Muscle of leg (tissue), 11 donors: ENCODE measurements around the gene TMEM63A. TPM values are rescaled to one million over a fixed set of nuclear protein-coding genes. Genes with fewer than 3 reads are reported as not detected.

Source experiments
- DNase-seq: peaks from one replicate; pipeline ENCODE4 v3.0.0; 2013
- H3K27ac ChIP-seq: one replicate; pipeline ENCODE4 v1.5.1; 2013; ENCODE audit warnings: mild to moderate bottlenecking, low read length, control low read depth
- H3K27me3 ChIP-seq: one replicate; pipeline ENCODE4 v1.6.1; 2013; ENCODE audit warnings: low read length; ENCODE audit not compliant: control insufficient read depth, insufficient read depth
- H3K36me3 ChIP-seq: one replicate; pipeline ENCODE4 v1.6.1; 2013; ENCODE audit warnings: low read length; ENCODE audit not compliant: control insufficient read depth, insufficient read depth
- H3K4me1 ChIP-seq: one replicate; pipeline ENCODE4 v1.6.1; 2013; ENCODE audit warnings: low read length; ENCODE audit not compliant: control insufficient read depth, insufficient read depth
- H3K4me3 ChIP-seq: one replicate; pipeline ENCODE4 v1.5.1; 2013; ENCODE audit warnings: low read length, control low read depth
- H3K9me3 ChIP-seq: replicated peaks from 2 replicates; pipeline ENCODE4 v1.6.1; 2013; ENCODE audit warnings: low read depth, low read length; ENCODE audit not compliant: control insufficient read depth
- WGBS: methylation state at CpG from one replicate; pipeline ENCODE4 v1.1.5; 2013; ENCODE audit warnings: missing lambda C conversion rate; ENCODE audit not compliant: insufficient coverage; 5-methylcytosine and 5-hydroxymethylcytosine counted together
- polyA plus RNA-seq, 8 donors: library from polyadenylated mRNA; unstranded; fragments of 120-200 nt; gene quantifications; one replicate each; pipeline versions ENCODE4 v1.2.1 to v1.2.3, GENCODE V29; 2013; ENCODE audit warnings: inconsistent platforms in 1 of 8, low replicate concordance in 1 of 8; ENCODE audit not compliant: insufficient read length in 8 of 8, insufficient read depth in 1 of 8
- total RNA-seq: library from RNA; stranded (reverse); fragments of 120-200 nt; gene quantifications from one replicate; pipeline ENCODE4 v1.2.4, GENCODE V29; 2013

The TMEM63A gene
- total and polyA plus RNA-seq, 9 donors, result 14.3 to 31.9 (median 21.3) TPM

DNA sequence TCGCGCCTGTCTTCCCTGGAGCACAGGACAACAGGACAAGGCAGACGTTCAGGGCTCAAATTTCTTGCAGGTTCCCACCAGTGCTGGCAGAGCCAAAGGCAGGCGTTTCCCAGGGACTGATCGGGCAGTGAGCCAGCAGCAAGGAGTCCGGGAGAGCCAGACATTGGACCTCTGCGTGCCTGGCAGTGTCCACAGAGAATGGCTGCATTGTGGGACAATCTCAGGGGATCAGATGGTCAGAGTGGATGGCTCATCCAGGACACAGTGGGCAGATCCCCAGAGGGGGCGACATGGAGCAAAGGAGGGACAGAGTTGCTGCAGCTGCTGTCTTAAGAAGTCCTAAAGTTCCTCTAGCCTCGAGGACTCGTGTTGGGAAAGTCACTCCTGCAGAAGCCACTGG is 4.6 kb downstream of the TMEM63A start:
- no peaks in the 10 kb centered on the region for H3K27me3 ChIP-seq
- H3K27ac ChIP-seq, result peak overlapping the region; percentile 50
- WGBS, result 29% methylated on average over 10 of the region's 10 CpGs
- H3K4me3 ChIP-seq, result no peak overlapping the region
- H3K36me3 ChIP-seq, result peaks cover 31% of the 10 kb centered on the region
- H3K4me1 ChIP-seq, result peaks cover 57% of the 10 kb centered on the region
- peak; percentile 74 for DNase-seq
- no peaks in the 10 kb centered on the region for H3K9me3 ChIP-seq

DNA sequence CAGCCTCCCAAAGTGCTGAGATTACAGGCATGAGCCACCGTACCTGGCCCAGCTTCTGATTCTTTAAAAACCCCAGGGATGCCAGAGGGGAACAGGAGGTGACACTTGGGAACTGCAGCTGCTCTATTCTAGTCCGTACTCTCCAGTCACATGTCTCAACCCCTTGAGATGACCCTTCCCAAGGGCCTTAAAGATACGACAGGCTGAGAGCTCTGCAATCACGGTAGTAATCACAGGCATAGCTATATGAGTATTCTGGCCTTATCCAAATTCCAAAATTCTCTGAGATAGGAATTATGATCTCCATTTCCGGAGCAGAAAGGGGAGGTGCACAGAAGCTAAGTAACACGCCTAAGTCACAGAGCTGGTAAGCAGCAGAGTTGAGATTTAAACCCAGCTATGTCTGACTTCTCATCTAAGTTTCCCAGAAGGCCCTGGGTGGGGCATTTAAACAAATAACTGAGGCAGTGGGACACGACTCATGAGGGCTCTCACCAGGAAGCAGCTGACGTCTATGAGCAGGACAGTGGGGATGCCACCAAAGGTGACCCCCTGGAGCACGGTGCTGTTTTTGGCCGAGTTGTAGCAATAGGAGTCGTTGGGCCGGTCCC is 5.2 kb downstream of the TMEM63A start:
- Histone ChIP-seq H3K4me1 (peaks cover 57% of the 10 kb centered on the region), H3K27ac (peak overlapping the region; percentile 62), H3K27me3 (no peaks in the 10 kb centered on the region), H3K9me3 (no peaks in the 10 kb centered on the region), H3K36me3 (peaks cover 33% of the 10 kb centered on the region), H3K4me3 (no peak overlapping the region)
- 61% methylated on average over 9 of the region's 12 CpGs for WGBS
- DNase-seq, result no peak

DNA sequence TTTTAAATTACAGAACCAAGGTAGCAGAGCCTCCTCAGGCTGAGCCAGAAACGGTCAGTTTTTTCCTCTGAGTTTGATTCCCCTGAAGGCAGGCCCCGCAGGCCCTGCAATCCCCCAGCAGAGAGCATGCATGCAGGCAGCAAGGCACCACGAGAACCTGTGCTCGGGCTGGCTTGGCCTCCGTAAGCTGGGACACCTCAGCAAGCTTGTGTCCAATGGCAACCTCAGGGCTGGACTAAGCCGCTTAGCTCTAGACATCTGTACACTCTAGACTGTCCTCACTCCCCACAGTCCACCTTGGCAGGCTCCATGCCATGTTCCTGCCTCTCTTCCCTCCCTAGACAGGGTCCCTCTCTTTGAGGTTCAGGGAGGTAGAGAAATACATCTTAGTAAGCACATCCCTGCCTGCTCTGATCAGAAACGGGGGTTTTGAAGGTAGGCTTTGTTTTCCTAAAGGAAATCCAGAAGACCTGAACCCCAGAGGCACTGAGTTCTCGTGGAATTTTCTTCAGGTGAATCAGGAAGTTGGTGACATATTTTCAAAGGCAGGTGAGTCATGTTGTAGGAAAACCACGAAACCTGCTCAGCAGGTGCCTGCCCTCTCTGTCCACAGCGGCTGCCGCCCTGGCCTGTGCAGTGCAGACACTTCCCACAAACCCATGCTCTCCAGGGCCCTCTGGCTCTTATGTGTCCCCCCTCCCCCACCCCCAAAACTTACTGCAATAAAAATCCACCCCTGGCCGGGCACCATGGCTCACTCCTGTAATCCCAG is 7.0 kb downstream of the TMEM63A start:
- Histone ChIP-seq H3K9me3 (no peaks in the 10 kb centered on the region), H3K36me3 (peaks cover 43% of the 10 kb centered on the region), H3K4me1 (peaks cover 45% of the 10 kb centered on the region), H3K4me3 (no peak overlapping the region), H3K27ac (no peak overlapping the region), H3K27me3 (no peaks in the 10 kb centered on the region)
- WGBS, result 90% methylated on average over 12 of the region's 12 CpGs
- no peak for DNase-seq

GRCh38 chr1:225874431-225874830 is 7.7 kb downstream of the TMEM63A start:
- Histone ChIP-seq H3K36me3 (peaks cover 45% of the 10 kb centered on the region), H3K9me3 (no peaks in the 10 kb centered on the region), H3K4me1 (peaks cover 37% of the 10 kb centered on the region), H3K4me3 (no peak overlapping the region), H3K27me3 (no peaks in the 10 kb centered on the region), H3K27ac (no peak overlapping the region)
- WGBS, result 95% methylated on average over 8 of the region's 11 CpGs
- no peak for DNase-seq

GRCh38 chr1:225873281-225873850 is 8.8 kb downstream of the TMEM63A start:
- Histone ChIP-seq H3K27me3 (no peaks in the 10 kb centered on the region), H3K4me1 (peaks cover 33% of the 10 kb centered on the region), H3K4me3 (no peak overlapping the region), H3K27ac (no peak overlapping the region), H3K36me3 (peaks cover 55% of the 10 kb centered on the region), H3K9me3 (no peaks in the 10 kb centered on the region)
- DNase-seq, result no peak
- 81% methylated on average over 5 of the region's 10 CpGs for WGBS

DNA sequence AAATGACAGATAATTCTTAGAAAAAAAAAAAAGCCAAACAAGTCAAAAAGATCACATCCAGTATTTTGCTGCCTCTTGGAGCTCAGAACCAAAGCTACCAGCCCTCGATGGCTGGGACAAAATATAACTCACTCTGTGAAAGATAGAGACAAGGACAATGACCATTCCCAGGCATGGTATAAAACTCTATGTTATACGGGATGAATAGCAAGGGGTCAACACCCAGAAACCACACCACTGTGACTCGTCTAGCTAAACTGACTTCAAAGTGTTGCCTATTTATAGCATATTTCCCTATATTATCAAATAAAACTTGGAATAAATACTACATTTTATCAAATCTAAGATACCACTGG is 10.1 kb downstream of the TMEM63A start:
- DNase-seq, result no peak
- H3K4me1 ChIP-seq, result peaks cover 20% of the 10 kb centered on the region
- no peak overlapping the region for H3K4me3 ChIP-seq
- no CpG with 5 or more reads among the region's 3 CpGs for WGBS
- no peaks in the 10 kb centered on the region for H3K9me3 ChIP-seq
- no peaks in the 10 kb centered on the region for H3K27me3 ChIP-seq
- no peak overlapping the region for H3K27ac ChIP-seq
- H3K36me3 ChIP-seq, result peaks cover 66% of the 10 kb centered on the region

- peaks cover 15% of the 10 kb centered on the region for H3K4me1 ChIP-seq
- peaks cover 68% of the 10 kb centered on the region for H3K36me3 ChIP-seq
- WGBS, result 63% methylated on average over 5 of the region's 11 CpGs
- no peak overlapping the region for H3K4me3 ChIP-seq
- H3K9me3 ChIP-seq, result no peaks in the 10 kb centered on the region
- H3K27me3 ChIP-seq, result no peaks in the 10 kb centered on the region
- H3K27ac ChIP-seq, result no peak overlapping the region
- no peak for DNase-seq
These were observed 10.7 kb downstream of the TMEM63A start for GRCh38 chr1:225871359-225872074.

DNA sequence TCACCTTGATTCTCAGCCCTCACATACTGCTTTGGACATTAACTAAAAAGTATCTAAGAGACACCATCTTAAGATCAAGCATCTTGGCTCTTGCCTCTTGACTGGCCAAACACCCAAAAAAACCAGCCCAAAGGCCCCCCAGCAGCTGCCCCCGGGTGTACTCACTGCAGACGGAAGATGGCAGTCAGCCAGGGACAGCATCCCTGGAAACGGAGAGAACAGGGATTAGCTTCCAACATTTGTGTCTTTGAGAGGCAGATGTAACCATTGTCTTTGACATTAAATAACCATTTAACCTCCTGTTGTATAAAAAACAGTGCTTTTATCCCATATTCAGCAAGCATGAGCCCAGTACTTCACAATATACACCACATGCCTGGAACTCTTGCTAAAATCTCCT is 11.3 kb downstream of the TMEM63A start:
- Histone ChIP-seq H3K27me3 (no peaks in the 10 kb centered on the region), H3K27ac (no peak overlapping the region), H3K4me1 (peaks cover 13% of the 10 kb centered on the region), H3K4me3 (no peak overlapping the region), H3K36me3 (peaks cover 74% of the 10 kb centered on the region), H3K9me3 (no peaks in the 10 kb centered on the region)
- 24% methylated on average over 3 of the region's 3 CpGs for WGBS
- no peak for DNase-seq

GRCh38 chr1:225868631-225869330 is 13.4 kb downstream of the TMEM63A start:
- Histone ChIP-seq H3K36me3 (peaks cover 74% of the 10 kb centered on the region), H3K9me3 (no peaks in the 10 kb centered on the region), H3K27me3 (no peaks in the 10 kb centered on the region), H3K4me1 (peaks cover 9% of the 10 kb centered on the region), H3K27ac (no peak overlapping the region), H3K4me3 (no peak overlapping the region)
- no peak for DNase-seq
- whole genome bisulfite sequencing, result 50% methylated on average over 1 of the region's 8 CpGs
